Adrenal gland (tissue), 5 donors: ENCODE measurements around the gene ST7.
A peak's percentile ranks its signal among the peaks of the same experiment; 100 is the strongest.

Experiments
- POLR2A ChIP-seq, 2 donors: fragments of 450-650 bp; IDR thresholded peaks; one replicate each; pipeline ENCODE4 v1.6.1; 2017; ENCODE audit warnings: antibody characterized with exemption in 2 of 2, mild to moderate bottlenecking in 2 of 2, moderate library complexity in 1 of 2
- TF ChIP-seq, protein P1 (sequence below), 6 experiments: fragments of 450-650 bp in 4 of 6; fragments of 200-600 bp in 2 of 6; sonication (generic) in 1 of 6; IDR thresholded peaks; 1 replicate in 5 of 6; 2 replicates in 1 of 6; pipeline versions ENCODE4 v1.5.1 to v1.8.0; 2016 to 2021; ENCODE audit warnings: antibody characterized with exemption in 6 of 6, mild to moderate bottlenecking in 2 of 6, moderate library complexity in 1 of 6
- donor health status: DM: no; HTN: no; CAD: no.

- TF ChIP-seq, protein P1, sequence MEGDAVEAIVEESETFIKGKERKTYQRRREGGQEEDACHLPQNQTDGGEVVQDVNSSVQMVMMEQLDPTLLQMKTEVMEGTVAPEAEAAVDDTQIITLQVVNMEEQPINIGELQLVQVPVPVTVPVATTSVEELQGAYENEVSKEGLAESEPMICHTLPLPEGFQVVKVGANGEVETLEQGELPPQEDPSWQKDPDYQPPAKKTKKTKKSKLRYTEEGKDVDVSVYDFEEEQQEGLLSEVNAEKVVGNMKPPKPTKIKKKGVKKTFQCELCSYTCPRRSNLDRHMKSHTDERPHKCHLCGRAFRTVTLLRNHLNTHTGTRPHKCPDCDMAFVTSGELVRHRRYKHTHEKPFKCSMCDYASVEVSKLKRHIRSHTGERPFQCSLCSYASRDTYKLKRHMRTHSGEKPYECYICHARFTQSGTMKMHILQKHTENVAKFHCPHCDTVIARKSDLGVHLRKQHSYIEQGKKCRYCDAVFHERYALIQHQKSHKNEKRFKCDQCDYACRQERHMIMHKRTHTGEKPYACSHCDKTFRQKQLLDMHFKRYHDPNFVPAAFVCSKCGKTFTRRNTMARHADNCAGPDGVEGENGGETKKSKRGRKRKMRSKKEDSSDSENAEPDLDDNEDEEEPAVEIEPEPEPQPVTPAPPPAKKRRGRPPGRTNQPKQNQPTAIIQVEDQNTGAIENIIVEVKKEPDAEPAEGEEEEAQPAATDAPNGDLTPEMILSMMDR (IDR thresholded peaks at IDR 0.05) = peak in 5 of 6 experiments; percentile 17 to 36 (median 24)
- TF ChIP-seq POLR2A (IDR thresholded peaks at IDR 0.05) = no peak
These were observed 204.2 kb downstream of the ST7 start for GRCh38 chr7:117157241-117158209.
